ENCODE data around the gene IPCEF1.

DNA sequence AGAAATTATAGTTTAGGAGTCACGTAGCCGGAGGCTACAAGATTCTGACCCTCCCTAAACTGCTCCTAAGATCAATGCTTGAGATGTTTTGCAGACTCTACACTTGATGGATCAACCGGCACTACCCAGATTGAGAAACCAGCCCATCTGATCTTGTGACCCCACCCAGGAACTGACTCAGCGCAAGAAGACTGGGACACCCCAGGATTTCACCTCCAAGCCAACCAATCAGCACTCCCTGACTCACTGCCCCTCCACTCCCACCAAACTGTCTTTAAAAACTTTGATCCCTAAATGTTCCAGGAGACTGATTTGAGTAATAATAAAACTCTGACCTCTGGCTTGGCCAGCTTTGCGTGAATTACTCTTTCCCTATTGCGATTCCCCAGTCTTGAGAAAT lies 217.8 kb downstream of the IPCEF1 start:
- TF ChIP-seq, protein P1, sequence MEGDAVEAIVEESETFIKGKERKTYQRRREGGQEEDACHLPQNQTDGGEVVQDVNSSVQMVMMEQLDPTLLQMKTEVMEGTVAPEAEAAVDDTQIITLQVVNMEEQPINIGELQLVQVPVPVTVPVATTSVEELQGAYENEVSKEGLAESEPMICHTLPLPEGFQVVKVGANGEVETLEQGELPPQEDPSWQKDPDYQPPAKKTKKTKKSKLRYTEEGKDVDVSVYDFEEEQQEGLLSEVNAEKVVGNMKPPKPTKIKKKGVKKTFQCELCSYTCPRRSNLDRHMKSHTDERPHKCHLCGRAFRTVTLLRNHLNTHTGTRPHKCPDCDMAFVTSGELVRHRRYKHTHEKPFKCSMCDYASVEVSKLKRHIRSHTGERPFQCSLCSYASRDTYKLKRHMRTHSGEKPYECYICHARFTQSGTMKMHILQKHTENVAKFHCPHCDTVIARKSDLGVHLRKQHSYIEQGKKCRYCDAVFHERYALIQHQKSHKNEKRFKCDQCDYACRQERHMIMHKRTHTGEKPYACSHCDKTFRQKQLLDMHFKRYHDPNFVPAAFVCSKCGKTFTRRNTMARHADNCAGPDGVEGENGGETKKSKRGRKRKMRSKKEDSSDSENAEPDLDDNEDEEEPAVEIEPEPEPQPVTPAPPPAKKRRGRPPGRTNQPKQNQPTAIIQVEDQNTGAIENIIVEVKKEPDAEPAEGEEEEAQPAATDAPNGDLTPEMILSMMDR (IDR thresholded peaks at IDR 0.05): no peak
- TF ChIP-seq POLR2A (IDR thresholded peaks at IDR 0.05): no peak
